SK-N-SH (cell line): ENCODE results near the gene SNX32. TPM values are rescaled to one million over a fixed set of nuclear protein-coding genes. Genes with fewer than 3 reads are reported as not detected.

Source experiments
- CTCF ChIA-PET: fragments of 300-600, 350-600 bp; formaldehyde crosslinking; extraction: SDS; loops from one replicate; lab custom pipeline; 2021; lab: Yijun Ruan, JAX
- POLR2A ChIA-PET: fragments of 350-600 bp; sonication (Branson Sonifier 250); formaldehyde crosslinking; extraction: SDS; loops from one replicate; lab custom pipeline; 2020; ENCODE audit warnings: antibody characterized with exemption, inconsistent platforms; lab: Yijun Ruan, JAX
- DNase-seq: peaks from one replicate; pipeline ENCODE4 v3.0.0; 2012
- H2AFZ ChIP-seq: fragments of 200-600 bp; sonication (generic); 2 replicates; pipeline ENCODE4 v1.8.1; 2016; ENCODE audit warnings: antibody characterized with exemption, mild to moderate bottlenecking, low read depth
- H3F3A ChIP-seq: fragments of 200-600 bp; sonication (generic); replicated peaks from 2 replicates; pipeline ENCODE3; 2016; ENCODE audit warnings: antibody characterized with exemption, mild to moderate bottlenecking; ENCODE audit not compliant: insufficient read depth
- H3K27ac ChIP-seq, 2 experiments: fragments of 200-500 bp in 1 of 2; fragments of 200-600 bp in 1 of 2; sonication (Bioruptor generic) in 1 of 2; sonication (generic), shearing (Covaris generic) in 1 of 2; 2 replicates each; pipeline versions ENCODE4 v1.5.1 to v1.6.1; 2014 to 2016; ENCODE audit warnings: low read depth in 2 of 2, inconsistent platforms in 1 of 2, low read length in 1 of 2, mild to moderate bottlenecking in 1 of 2, mixed read lengths in 1 of 2
- H3K27me3 ChIP-seq: fragments of 200-600 bp; sonication (generic), shearing (Covaris generic); 2 replicates; pipeline ENCODE4 v1.6.1; 2016; ENCODE audit warnings: mixed run types; ENCODE audit not compliant: insufficient read depth
- H3K36me3 ChIP-seq, 2 experiments: fragments of 200-500 bp in 1 of 2; fragments of 200-600 bp in 1 of 2; sonication (Bioruptor generic) in 1 of 2; sonication (generic) in 1 of 2; replicated peaks in 1 of 2; 2 replicates each; pipeline versions ENCODE3 to v1.5.1; 2014 to 2016; ENCODE audit warnings: low read length in 1 of 2, mild to moderate bottlenecking in 1 of 2; ENCODE audit not compliant: insufficient read depth in 2 of 2, control insufficient read depth in 1 of 2
- H3K4me1 ChIP-seq, 2 experiments: fragments of 200-500 bp in 1 of 2; fragments of 200-600 bp in 1 of 2; sonication (Bioruptor generic) in 1 of 2; sonication (generic), shearing (Covaris generic) in 1 of 2; 2 replicates each; pipeline versions ENCODE4 v1.5.1 to v1.6.1; 2014 to 2016; ENCODE audit warnings: low read depth in 1 of 2, low read length in 1 of 2, mixed run types in 1 of 2; ENCODE audit not compliant: insufficient read depth in 2 of 2, control insufficient read depth in 1 of 2
- H3K4me2 ChIP-seq: fragments of 200-600 bp; sonication (generic), shearing (Covaris generic); 2 replicates; pipeline ENCODE4 v1.6.1; 2017; ENCODE audit warnings: mixed run types
- H3K4me3 ChIP-seq, 2 experiments: fragments of 200-500 bp in 1 of 2; fragments of 200-600 bp in 1 of 2; sonication (Bioruptor generic) in 1 of 2; sonication (generic), shearing (Covaris generic) in 1 of 2; 2 replicates each; pipeline versions ENCODE4 v1.5.1 to v1.8.1; 2014 to 2016; ENCODE audit warnings: low read depth in 2 of 2, inconsistent platforms in 1 of 2, low read length in 1 of 2, mild to moderate bottlenecking in 1 of 2, mixed read lengths in 1 of 2, moderate library complexity in 1 of 2
- H3K79me2 ChIP-seq: fragments of 200-600 bp; sonication (generic); 2 replicates; pipeline ENCODE4 v1.8.1; 2017; ENCODE audit warnings: mild to moderate bottlenecking; ENCODE audit not compliant: insufficient read depth
- H3K9ac ChIP-seq: fragments of 200-600 bp; sonication (generic); 2 replicates; pipeline ENCODE4 v1.6.1; 2017; ENCODE audit warnings: mixed run types
- H3K9me2 ChIP-seq: fragments of 200-600 bp; sonication (generic); 2 replicates; pipeline ENCODE4 v1.6.1; 2017; ENCODE audit warnings: mixed run types
- H3K9me3 ChIP-seq: fragments of 200-600 bp; sonication (generic); 2 replicates; pipeline ENCODE4 v1.6.1; 2017; ENCODE audit warnings: mixed run types, mild to moderate bottlenecking, moderate library complexity
- H4K20me1 ChIP-seq: fragments of 200-600 bp; sonication (generic); 2 replicates; pipeline ENCODE4 v1.6.1; 2017; ENCODE audit warnings: mild to moderate bottlenecking, mixed run types; ENCODE audit not compliant: insufficient read depth
- CHD2 ChIP-seq: fragments of 150-350 bp; IDR thresholded peaks from 2 replicates; pipeline ENCODE4 v1.6.1; 2018; ENCODE audit warnings: low read length; ENCODE audit not compliant: partially characterized antibody
- EP300 ChIP-seq, 2 experiments: IDR thresholded peaks; 2 replicates each; pipeline versions ENCODE4 v1.4.0 to v1.6.1; 2012; ENCODE audit warnings: borderline replicate concordance in 1 of 2, low read depth in 1 of 2, low read length in 1 of 2
- EZH2phosphoT487 ChIP-seq: fragments of 200-600 bp; sonication (generic); IDR thresholded peaks from 2 replicates; pipeline ENCODE4 v1.6.1; 2017; ENCODE audit warnings: low read depth, mixed run types, mild to moderate bottlenecking, antibody characterized with exemption, moderate library complexity, borderline replicate concordance
- FOSL2 ChIP-seq: IDR thresholded peaks from 2 replicates; pipeline ENCODE4 v1.4.0; 2012; ENCODE audit warnings: low read depth, mild to moderate bottlenecking, moderate library complexity, borderline replicate concordance
- FOXM1 ChIP-seq: IDR thresholded peaks from 2 replicates; pipeline ENCODE4 v1.4.0; 2012; ENCODE audit warnings: low read depth, mild to moderate bottlenecking
- GABPA ChIP-seq: IDR thresholded peaks from 2 replicates; pipeline ENCODE4 v1.4.0; 2012; ENCODE audit warnings: low read depth, mild to moderate bottlenecking
- GATA2 ChIP-seq: sonication (generic); formaldehyde crosslinking; IDR thresholded peaks from 2 replicates; pipeline ENCODE4 v1.5.0; 2020; ENCODE audit warnings: mild to moderate bottlenecking, missing genetic modification reagents
- JUND ChIP-seq: IDR thresholded peaks from 2 replicates; pipeline ENCODE4 v1.4.0; 2012
- NRF1 ChIP-seq: IDR thresholded peaks from 2 replicates; pipeline ENCODE4 v1.6.1; 2012; ENCODE audit warnings: low read depth, mild to moderate bottlenecking, low read length
- RXRA ChIP-seq: IDR thresholded peaks from 2 replicates; pipeline ENCODE4 v1.4.0; 2012; ENCODE audit warnings: low read depth, mild to moderate bottlenecking, borderline replicate concordance
- SIN3A ChIP-seq: IDR thresholded peaks from 2 replicates; pipeline ENCODE4 v1.6.1; 2012; ENCODE audit warnings: low read depth, mild to moderate bottlenecking, low read length, moderate library complexity, borderline replicate concordance
- SMC3 ChIP-seq: IDR thresholded peaks from 2 replicates; pipeline ENCODE4 v1.6.1; 2012; ENCODE audit warnings: low read depth, low read length, improper control_type of control experiment
- TCF12 ChIP-seq: IDR thresholded peaks from 2 replicates; pipeline ENCODE4 v1.4.0; 2012
- WGBS: methylation state at CpG from one replicate; pipeline ENCODE4 v1.1.6; 2017; ENCODE audit warnings: low lambda C conversion rate; 5-methylcytosine and 5-hydroxymethylcytosine counted together
- polyA plus RNA-seq, 3 experiments: library from polyadenylated mRNA; depleted of rRNA; stranded (reverse); fragments of >200 nt; gene quantifications; 2 replicates each; pipeline ENCODE4 v1.2.3, GENCODE V29; 2012
- TF ChIP-seq, protein P1 (sequence below): IDR thresholded peaks from 2 replicates; pipeline ENCODE4 v1.4.0; 2012; ENCODE audit warnings: low read depth, borderline replicate concordance
- TF ChIP-seq, protein P2 (sequence below): fragments of 150-350 bp; IDR thresholded peaks from 2 replicates; pipeline ENCODE4 v1.6.1; 2016; ENCODE audit warnings: mild to moderate bottlenecking, low read depth, low read length

Gene SNX32
- polyA plus RNA-seq, 1 of the 3 experiments (the other 2 are of a cell fraction): 1.0 TPM

DNA sequence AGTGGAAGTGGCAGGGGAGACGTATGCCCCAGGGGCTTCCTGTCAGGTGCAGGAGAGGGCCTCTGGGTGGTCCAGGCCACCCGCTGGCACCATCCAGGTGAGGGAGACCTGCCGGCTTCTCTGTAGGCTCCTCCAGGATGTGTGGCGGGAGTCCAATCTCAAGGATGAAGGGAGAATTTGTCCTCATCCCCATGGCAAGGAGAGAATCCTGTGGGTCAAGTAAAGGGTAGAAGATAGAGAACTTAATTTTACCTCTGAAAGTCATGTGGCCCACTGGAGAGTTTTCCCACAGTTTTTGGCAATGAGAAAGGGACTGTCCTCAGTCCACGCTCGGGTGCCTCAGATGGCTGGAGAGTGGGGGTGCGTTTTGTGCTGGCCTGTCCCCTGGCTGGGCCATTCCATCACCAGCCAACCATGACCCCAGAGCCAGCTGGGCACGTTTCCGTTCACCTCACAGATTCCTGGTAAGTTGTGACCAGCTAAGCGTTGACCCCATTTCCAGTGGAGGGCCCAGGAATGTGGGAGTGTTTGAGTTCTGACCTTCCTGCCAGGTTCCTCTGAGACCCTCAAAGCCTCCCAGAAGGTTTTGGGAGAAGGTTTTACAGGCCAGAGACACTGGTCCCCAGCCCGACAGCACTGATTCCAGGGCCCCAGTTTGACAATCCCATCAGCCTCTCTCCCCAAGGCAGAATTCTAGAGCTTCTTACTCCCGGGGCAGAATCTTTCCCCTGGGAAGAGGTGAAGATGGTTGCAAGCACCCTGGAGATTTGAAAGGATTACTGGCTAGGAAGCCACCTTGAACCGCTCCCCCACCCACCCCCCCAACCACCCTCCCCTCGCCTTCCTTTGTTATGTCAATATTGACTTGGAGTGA, 44.3 kb upstream of the SNX32 start:
- 81% methylated on average over 14 of the region's 14 CpGs for WGBS

DNA sequence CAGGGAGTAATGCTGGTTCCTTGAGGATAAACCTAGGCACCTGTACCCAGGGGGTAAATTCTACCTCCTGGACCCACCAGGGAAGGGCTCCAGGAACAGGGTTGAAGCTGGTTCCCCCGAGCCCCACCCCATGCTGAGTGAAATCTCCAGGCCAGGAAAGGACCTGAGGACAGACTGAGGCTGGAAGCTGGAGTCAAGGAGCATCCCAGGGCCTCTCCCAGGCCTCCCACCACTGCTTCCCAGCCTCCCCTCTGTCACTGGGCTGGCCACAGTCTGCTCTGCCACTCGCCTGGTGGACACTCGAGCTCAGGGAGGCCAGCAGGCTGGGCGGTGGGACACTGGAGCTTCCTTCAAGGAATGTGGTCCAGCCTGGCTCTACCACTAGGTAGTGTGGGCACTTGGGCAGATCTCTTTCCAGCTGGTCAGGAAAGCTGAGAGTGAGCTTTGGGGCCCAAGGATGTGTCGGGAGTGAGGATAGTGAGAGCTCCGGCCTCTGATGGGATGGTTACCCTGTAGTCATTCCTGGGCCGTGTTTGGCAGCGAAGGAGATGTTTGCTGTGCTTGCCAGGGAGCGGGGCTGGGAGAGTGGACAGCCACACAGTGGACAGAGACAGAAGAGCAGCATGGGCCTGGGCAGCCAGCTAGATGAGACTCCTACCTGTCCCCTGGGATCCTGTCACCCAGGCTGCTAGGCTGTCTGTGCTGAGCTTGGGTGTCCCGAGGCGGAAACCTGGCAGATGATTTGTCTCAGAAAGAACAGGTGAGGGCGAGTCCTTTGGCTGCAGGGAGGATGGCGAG, 43.5 kb upstream of the SNX32 start:
- H3F3A ChIP-seq: no peaks in the 10 kb centered on the region
- no peak overlapping the region for H3K4me3 ChIP-seq
- TF ChIP-seq SIN3A (no peak), RXRA (no peak), FOXM1 (no peak), GABPA (no peak), SMC3 (no peak), NRF1 (no peak), FOSL2 (no peak)
- H3K9me2 ChIP-seq: no peaks in the 10 kb centered on the region
- no peaks in the 10 kb centered on the region for H3K9me3 ChIP-seq
- WGBS: 88% methylated on average over 7 of the region's 13 CpGs
- no peak overlapping the region for H3K9ac ChIP-seq
- H3K79me2 ChIP-seq: no peaks in the 10 kb centered on the region
- H3K27me3 ChIP-seq: peaks cover 40% of the 10 kb centered on the region
- H4K20me1 ChIP-seq: no peaks in the 10 kb centered on the region
- H3K4me2 ChIP-seq: no peak overlapping the region
- POLR2A ChIA-PET: interaction anchor here (1.1 to 1.4 kb wide), 2 partner anchors 17 to 127 kb away, joined by 3 to 4 read pairs; no protein-coding TSS in a partner anchor
- no peak overlapping the region for H3K27ac ChIP-seq
- no peaks in the 10 kb centered on the region; a peak in 1 of 4 replicates for H3K4me1 ChIP-seq
- peak; percentile 30 for DNase-seq
- CTCF ChIA-PET: interaction anchor here (0.9 to 19.1 kb wide), 9 partner anchors 9 to 78 kb away, joined by 3 to 152 read pairs (median 6); partner anchors contain the start of genes AP5B1 and KAT5
- no peak overlapping the region for H2AFZ ChIP-seq
- H3K36me3 ChIP-seq: no peaks in the 10 kb centered on the region

More for the DNA sequence above, 44.3 kb upstream of the SNX32 start:
- Histone ChIP-seq H3K36me3 (no peaks in the 10 kb centered on the region), H3K27me3 (peaks cover 40% of the 10 kb centered on the region), H3K4me3 (no peak overlapping the region), H3K4me1 (no peaks in the 10 kb centered on the region; a peak in 1 of 4 replicates), H3K27ac (no peak overlapping the region), H3K79me2 (no peaks in the 10 kb centered on the region), H3K4me2 (no peak overlapping the region), H3F3A (no peaks in the 10 kb centered on the region), H3K9me2 (no peaks in the 10 kb centered on the region), H4K20me1 (no peaks in the 10 kb centered on the region), H3K9ac (no peak overlapping the region), H3K9me3 (no peaks in the 10 kb centered on the region), H2AFZ (no peak overlapping the region)
- TF ChIP-seq, protein P1, sequence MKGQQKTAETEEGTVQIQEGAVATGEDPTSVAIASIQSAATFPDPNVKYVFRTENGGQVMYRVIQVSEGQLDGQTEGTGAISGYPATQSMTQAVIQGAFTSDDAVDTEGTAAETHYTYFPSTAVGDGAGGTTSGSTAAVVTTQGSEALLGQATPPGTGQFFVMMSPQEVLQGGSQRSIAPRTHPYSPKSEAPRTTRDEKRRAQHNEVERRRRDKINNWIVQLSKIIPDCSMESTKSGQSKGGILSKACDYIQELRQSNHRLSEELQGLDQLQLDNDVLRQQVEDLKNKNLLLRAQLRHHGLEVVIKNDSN: no peak
- TF ChIP-seq GABPA (no peak), CHD2 (no peak), JUND (no peak), EP300 (IDR thresholded peaks at IDR 0.05; ENCODE audit: borderline replicate concordance in 1 of 2, low read depth in 1 of 2, low read length in 1 of 2) (no peak), EZH2phosphoT487 (no peak), GATA2 (CRISPR knock-in tag) (no peak), TCF12 (no peak), SIN3A (no peak), FOSL2 (no peak), FOXM1 (no peak)
- TF ChIP-seq, protein P2, sequence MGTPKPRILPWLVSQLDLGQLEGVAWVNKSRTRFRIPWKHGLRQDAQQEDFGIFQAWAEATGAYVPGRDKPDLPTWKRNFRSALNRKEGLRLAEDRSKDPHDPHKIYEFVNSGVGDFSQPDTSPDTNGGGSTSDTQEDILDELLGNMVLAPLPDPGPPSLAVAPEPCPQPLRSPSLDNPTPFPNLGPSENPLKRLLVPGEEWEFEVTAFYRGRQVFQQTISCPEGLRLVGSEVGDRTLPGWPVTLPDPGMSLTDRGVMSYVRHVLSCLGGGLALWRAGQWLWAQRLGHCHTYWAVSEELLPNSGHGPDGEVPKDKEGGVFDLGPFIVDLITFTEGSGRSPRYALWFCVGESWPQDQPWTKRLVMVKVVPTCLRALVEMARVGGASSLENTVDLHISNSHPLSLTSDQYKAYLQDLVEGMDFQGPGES: no peak
- DNase-seq: peak; percentile 34
- ChIA-PET POLR2A (interaction anchor here (1.4 kb wide), 1 partner anchor 18 kb away, joined by 4 read pairs; no protein-coding TSS in a partner anchor), CTCF (interaction anchor here (1.1 to 19.1 kb wide), 8 partner anchors 8 to 77 kb away, joined by 4 to 152 read pairs (median 7); partner anchors contain the start of genes AP5B1 and KAT5)
